ENCODE results near the gene TAS2R38. TPM values are rescaled to one million over a fixed set of nuclear protein-coding genes. Genes with fewer than 3 reads are reported as not detected.
"Not testable (repeated sequence)": the region's sequence is repeated elsewhere in the genome, so short reads cannot be mapped to it uniquely, and the experiment has no call there.

TAS2R38 gene
- total RNA-seq, 1 donor from 2014 or later, result not detected

- FAIRE-seq (no peak), DNase-seq (ENCODE audit: low read depth) (no peak)
- no peak overlapping the region for H3K4me3 ChIP-seq (ENCODE audit: insufficient read depth, low read depth, low read length)
- H3K27ac Mint-ChIP-seq (ENCODE audit: unreplicated experiment), result no peak overlapping the region
- H3K4me3 Mint-ChIP-seq (ENCODE audit: unreplicated experiment), result no peak overlapping the region
- H2AFZ ChIP-seq (ENCODE audit: low read depth, low read length), result no peak overlapping the region
- no peaks in the 10 kb centered on the region for H4K20me1 ChIP-seq (ENCODE audit: insufficient read depth, low read length)
- no peaks in the 10 kb centered on the region for H3K27me3 ChIP-seq (ENCODE audit: insufficient read depth, low read length)
- H3K9ac ChIP-seq (ENCODE audit: low read length), result no peak overlapping the region
- no peaks in the 10 kb centered on the region for H3K79me2 ChIP-seq (ENCODE audit: insufficient read depth, low read length)
- no peaks in the 10 kb centered on the region for H3K36me3 Mint-ChIP-seq (ENCODE audit: low read depth, unreplicated experiment)
- H3K4me1 ChIP-seq (ENCODE audit: insufficient read depth, low read length), result no peaks in the 10 kb centered on the region
- H3K4me1 Mint-ChIP-seq (ENCODE audit: low read depth, unreplicated experiment), result no peaks in the 10 kb centered on the region
- H3K9me3 Mint-ChIP-seq (ENCODE audit: unreplicated experiment), result no peaks in the 10 kb centered on the region
- no peak overlapping the region for H3K27ac ChIP-seq (ENCODE audit: low read depth, low read length)
- TF ChIP-seq CTCF (IDR thresholded peaks at IDR 0.05; ENCODE audit: insufficient read depth, low read depth, low read length) (no peak), EZH2 (IDR thresholded peaks at IDR 0.05; ENCODE audit: insufficient read depth, low read length) (no peak)
- H3K4me2 ChIP-seq (ENCODE audit: low read length), result no peak overlapping the region
- H3K27me3 Mint-ChIP-seq (ENCODE audit: low read depth, unreplicated experiment), result peaks cover 3% of the 10 kb centered on the region
- H3K36me3 ChIP-seq (ENCODE audit: insufficient read depth, low read length), result no peaks in the 10 kb centered on the region
- no peaks in the 10 kb centered on the region for H3K9me3 ChIP-seq (ENCODE audit: insufficient read depth, low read depth, low read length)
Measured at GRCh38 chr7:141986923-141987322, 13.3 kb upstream of the TAS2R38 start.

- not testable (repeated sequence) for H3K9ac ChIP-seq (ENCODE audit: low read length); H3K4me1 Mint-ChIP-seq (ENCODE audit: low read depth, unreplicated experiment); H3K4me3 Mint-ChIP-seq (ENCODE audit: unreplicated experiment); H3K9me3 ChIP-seq (ENCODE audit: insufficient read depth, low read depth, low read length); H3K27ac Mint-ChIP-seq (ENCODE audit: unreplicated experiment); H3K9me3 Mint-ChIP-seq (ENCODE audit: unreplicated experiment); H3K4me3 ChIP-seq (ENCODE audit: insufficient read depth, low read depth, low read length); DNase-seq (ENCODE audit: low read depth); FAIRE-seq; H3K4me2 ChIP-seq (ENCODE audit: low read length); H3K27me3 ChIP-seq (ENCODE audit: insufficient read depth, low read length); H3K27ac ChIP-seq (ENCODE audit: low read depth, low read length); H3K4me1 ChIP-seq (ENCODE audit: insufficient read depth, low read length); H4K20me1 ChIP-seq (ENCODE audit: insufficient read depth, low read length); H3K36me3 ChIP-seq (ENCODE audit: insufficient read depth, low read length); H3K36me3 Mint-ChIP-seq (ENCODE audit: low read depth, unreplicated experiment); H3K27me3 Mint-ChIP-seq (ENCODE audit: low read depth, unreplicated experiment); H3K79me2 ChIP-seq (ENCODE audit: insufficient read depth, low read length); H2AFZ ChIP-seq (ENCODE audit: low read depth, low read length)
Measured at GRCh38 chr7:141985926-141986325, 12.4 kb upstream of the TAS2R38 start.

- H3K27ac ChIP-seq (ENCODE audit: low read depth, low read length), result no peak overlapping the region
- H3K4me3 ChIP-seq (ENCODE audit: insufficient read depth, low read depth, low read length), result no peak overlapping the region
- no peak for TF ChIP-seq EZH2 (IDR thresholded peaks at IDR 0.05; ENCODE audit: insufficient read depth, low read length)
- TF ChIP-seq CTCF (IDR thresholded peaks at IDR 0.05; ENCODE audit: insufficient read depth, low read depth, low read length), result no peak
- H3K36me3 ChIP-seq (ENCODE audit: insufficient read depth, low read length), result no peaks in the 10 kb centered on the region
- H3K9ac ChIP-seq (ENCODE audit: low read length), result no peak overlapping the region
- H4K20me1 ChIP-seq (ENCODE audit: insufficient read depth, low read length), result no peaks in the 10 kb centered on the region
- no peak overlapping the region for H2AFZ ChIP-seq (ENCODE audit: low read depth, low read length)
- H3K4me1 ChIP-seq (ENCODE audit: insufficient read depth, low read length), result no peaks in the 10 kb centered on the region
- no peak for DNase-seq (ENCODE audit: low read depth)
- H3K9me3 Mint-ChIP-seq (ENCODE audit: unreplicated experiment), result no peaks in the 10 kb centered on the region
- no peaks in the 10 kb centered on the region for H3K36me3 Mint-ChIP-seq (ENCODE audit: low read depth, unreplicated experiment)
- H3K27ac Mint-ChIP-seq (ENCODE audit: unreplicated experiment), result no peak overlapping the region
- no peak for FAIRE-seq
- H3K79me2 ChIP-seq (ENCODE audit: insufficient read depth, low read length), result no peaks in the 10 kb centered on the region
- no peaks in the 10 kb centered on the region for H3K4me1 Mint-ChIP-seq (ENCODE audit: low read depth, unreplicated experiment)
- no peak overlapping the region for H3K4me3 Mint-ChIP-seq (ENCODE audit: unreplicated experiment)
- H3K4me2 ChIP-seq (ENCODE audit: low read length), result no peak overlapping the region
- peaks cover 2% of the 10 kb centered on the region for H3K27me3 Mint-ChIP-seq (ENCODE audit: low read depth, unreplicated experiment)
- H3K9me3 ChIP-seq (ENCODE audit: insufficient read depth, low read depth, low read length), result no peaks in the 10 kb centered on the region
- H3K27me3 ChIP-seq (ENCODE audit: insufficient read depth, low read length), result no peaks in the 10 kb centered on the region
Measured at GRCh38 chr7:141979568-141979967, 6.0 kb upstream of the TAS2R38 start.

Measured in astrocyte (in vitro differentiated cells and primary cell).